SW 1271 (cell line): Measurements from ENCODE around the gene PRRC2C.
"Not testable (repeated sequence)": the region's sequence is repeated elsewhere in the genome, so short reads cannot be mapped to it uniquely, and the experiment has no call there.

Source experiments
- DNase-seq, 2 experiments: peaks; one replicate each; lab custom pipeline; 2025; lab: John Stamatoyannopoulos, UW

The PRRC2C gene

DNA sequence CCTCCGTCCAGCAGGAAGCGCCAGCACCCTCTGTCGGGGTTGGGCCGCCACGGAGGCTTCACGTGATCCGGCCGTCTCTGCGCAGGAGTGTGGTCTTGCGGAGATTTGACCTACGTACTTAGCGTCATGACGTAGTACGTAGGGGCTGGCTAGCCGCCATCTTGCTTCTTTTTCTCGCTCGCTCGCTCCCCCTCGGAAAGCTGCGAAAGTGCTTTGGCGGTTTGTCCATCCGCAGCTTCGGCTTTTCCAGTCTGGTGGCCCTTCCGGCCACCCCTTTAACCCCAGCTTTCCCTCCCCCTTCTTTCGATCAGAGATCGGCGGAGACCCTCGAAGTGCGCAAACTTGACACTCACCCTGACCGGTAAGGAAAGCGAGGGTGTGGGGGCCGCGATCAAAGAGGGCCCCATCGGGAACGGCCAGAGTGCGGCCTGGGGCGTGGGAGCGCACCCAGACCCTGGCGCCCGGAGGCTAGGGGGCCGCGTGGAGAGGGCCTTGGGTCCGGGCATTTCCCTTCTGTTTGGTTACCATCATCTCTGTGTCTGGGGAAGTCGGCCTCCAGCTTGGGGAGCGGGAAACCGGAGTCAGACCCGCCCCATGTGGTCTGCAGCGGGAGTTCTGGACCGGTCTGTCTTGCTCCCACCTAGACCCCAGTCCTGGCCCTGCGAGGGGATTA lies at the start of gene PRRC2C:
Gene PRRC2C (plus strand): TSS at position 156 of the 673 bp plus-strand sequence. CDS start 26,559 bp downstream, outside the sequence.
- DNase-seq, result peak; percentile 83 to 90

DNA sequence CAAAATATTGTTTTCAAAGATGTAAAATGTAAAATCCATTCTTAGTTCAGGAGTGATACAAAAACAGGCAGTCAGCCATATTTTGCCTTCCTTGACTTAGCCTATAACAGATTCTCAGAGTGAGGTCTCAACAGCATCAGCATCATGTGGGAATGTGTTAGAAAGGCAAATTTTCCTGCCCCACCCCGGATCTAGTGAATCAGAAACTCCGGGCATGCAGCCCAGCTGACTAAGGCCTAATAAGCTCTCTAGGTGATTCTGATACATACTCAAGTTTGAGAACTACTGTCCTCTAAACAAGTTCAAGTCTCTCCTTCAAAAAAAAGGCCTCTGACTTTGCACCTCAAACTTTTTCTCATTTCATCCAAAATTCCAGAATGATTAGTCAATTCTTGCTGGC lies 46.9 kb upstream of the PRRC2C start:
- DNase-seq, result peak; percentile 60 to 89

DNA sequence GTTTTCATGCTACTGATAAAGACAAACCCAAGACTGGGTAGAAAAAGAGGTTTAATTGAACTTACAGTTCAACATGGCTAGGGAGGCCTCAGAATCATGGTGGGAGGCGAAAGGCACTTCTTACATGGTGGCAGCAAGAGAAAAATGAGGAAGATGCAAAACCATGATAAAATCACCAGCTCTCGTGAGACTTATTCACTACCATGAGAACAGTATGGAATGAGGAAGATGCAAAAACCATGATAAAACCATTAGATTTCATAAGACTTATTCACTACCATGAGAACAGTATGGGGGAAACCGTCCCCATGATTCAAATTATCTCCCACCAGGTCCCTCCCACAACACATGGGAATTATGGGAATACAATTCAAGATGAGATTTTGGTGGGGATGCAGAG lies 45.1 kb upstream of the PRRC2C start:
- DNase-seq, result not testable (repeated sequence)

DNA sequence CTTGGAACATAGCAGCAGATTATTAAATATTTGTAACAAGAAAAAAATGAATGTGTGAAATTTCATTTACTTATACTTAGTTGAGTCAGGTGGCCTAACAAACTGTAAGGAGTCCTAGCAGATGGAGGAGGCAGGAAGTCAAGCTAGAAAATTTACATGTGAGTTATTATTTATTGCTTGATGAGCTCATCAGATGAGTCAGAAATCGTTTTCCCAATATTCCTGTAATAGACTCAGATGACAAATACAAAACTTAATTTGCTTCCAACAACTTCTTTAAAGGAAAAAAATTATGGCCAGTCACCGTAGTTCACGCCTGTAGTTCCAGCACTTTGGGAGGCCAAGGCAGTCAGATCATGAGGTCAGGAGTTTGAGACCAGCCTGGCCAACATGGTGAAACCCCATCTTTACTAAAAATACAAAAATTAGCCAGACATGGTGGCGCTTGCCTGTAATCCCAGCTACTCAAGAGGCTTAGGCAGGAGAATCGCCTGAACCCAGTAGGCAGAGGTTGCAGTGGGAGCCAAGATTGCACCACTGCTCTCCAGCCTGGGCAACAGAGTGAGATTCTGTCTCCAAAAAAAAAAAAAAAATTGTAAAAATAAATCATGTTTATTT lies 43.9 kb upstream of the PRRC2C start:
- peak in 1 of 2 experiments; percentile 36 for DNase-seq

DNA sequence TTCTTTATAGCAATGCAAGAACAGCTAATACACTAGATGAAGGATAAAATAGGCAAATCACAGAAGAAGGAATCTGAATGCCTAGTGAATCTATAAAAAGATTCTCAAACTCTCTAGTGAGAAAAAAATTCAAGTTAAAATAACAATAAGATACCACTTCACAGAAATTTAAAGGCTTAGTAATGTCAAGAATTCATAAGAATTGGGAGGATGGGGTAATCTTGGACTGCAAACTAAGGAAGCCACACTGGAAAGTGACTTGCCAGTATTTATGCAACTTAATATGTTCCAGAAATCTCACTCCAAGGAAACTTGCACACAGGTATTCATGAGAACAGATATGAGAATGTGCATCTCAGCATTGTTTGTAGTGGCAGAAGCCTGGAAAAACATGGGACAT lies 38.9 kb upstream of the PRRC2C start:
- no peak for DNase-seq

DNA sequence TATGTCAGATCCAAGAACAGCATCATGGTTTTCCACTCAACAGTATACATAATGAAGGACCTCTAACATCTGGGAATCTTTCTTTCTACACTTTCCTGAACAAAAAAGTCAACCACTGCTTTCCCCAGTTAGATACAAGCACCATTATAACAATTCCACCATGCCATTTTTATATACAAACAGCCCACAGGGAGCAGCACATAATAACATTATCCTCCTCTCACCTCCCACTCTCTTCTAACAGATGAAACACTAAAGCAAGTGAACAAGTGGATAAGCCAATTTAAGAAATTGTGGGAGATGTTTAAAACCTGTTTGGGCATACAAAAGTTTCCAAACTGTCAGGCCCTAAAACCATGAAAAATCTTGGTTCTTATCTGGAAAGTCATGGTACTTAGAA lies 29.4 kb upstream of the PRRC2C start:
- DNase-seq, result no peak

DNA sequence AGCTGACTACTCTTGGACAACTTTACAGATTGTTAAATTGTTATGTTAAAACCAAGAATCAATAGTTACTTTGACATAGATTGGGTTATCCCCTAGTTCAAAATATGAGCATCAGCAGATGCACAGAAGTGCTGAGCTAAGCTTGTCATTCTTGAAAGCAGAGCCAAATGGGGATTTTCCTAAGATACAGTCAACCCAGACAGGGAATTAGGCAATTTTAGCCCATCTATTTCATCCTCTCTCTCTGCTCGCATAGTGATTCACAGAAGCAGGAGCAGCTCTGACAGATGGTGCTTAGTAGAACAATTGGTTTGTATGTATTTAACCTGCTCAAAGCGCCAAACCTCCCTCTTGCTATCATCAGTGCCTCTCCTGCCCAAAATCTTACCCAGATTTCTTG lies 27.9 kb upstream of the PRRC2C start:
- DNase-seq, result no peak

DNA sequence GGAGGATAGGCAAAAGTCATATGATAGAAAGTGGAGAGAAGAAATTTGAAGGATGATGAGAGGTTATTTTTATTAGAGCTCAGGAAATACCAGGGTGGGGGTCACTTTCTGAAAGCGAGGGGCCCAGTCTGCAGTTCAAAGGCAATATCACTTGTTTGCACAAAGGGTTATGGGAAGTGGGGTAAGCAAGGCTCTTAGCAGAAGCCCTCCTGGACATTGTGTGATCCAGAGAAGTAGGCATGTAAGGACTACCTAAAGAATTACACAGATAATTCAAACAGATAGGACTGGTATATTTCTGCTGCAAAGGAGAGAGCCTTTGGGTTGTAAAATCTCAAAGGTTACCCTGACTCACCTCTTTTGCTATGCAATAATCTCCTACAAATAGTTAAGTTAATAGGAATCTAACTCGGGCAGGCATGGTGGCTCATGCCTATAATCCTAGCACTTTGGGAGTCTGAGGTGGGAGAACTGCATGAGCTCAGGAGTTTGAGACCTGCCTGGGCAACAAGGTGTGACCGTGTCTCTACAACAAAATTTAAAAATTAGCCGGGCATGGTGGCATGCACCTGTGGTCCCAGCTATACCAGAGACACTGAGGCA lies 25.2 kb upstream of the PRRC2C start:
- no peak for DNase-seq

DNA sequence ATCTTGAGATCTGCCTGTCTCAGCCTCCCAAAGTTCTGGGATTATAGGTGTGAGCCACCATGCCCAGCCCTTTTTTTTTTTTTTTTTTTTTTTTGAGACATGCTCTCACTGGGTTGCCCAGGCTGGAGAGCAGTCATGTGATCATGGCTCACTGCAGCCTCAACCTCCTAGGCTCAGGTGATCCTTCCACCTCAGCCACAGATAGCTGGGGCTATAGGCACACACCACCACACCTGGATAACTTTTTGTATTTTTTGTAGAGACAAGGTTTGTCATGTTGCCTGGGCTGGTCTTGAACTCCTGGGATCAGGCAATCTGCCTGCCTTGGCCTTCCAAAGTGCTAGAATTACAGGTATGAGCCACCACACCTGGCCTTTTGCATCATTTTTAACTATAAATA lies 17.7 kb upstream of the PRRC2C start:
- DNase-seq, result no peak

DNA sequence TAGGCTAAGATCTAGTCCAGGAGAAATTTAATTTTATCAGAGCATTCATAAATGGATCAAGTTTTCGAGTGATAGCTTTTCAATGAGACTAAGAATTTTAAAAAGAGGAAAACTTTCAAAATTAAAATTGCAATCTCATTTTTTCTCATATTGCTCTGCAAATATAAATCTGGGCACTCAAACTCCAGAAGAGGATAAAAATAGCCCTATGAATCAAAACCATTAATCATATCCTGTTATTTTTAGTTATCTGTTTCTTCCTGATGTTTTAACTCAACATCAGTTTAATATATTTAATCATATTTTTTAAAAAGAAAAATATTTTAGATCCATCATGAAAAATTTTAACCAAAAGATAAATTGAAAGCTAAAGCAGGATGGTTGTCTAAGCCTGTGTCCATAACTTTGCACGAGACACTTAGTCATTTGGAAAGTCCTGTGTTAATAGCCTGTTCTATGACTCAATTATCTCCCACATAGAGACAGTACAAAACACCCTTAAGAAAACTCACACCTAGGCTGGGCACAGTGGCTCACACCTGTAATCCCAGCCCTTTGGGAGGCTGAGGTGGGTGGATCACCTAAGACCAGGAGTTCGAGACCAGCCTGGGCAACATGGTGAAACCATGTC lies 17.1 kb upstream of the PRRC2C start:
- no peak for DNase-seq

DNA sequence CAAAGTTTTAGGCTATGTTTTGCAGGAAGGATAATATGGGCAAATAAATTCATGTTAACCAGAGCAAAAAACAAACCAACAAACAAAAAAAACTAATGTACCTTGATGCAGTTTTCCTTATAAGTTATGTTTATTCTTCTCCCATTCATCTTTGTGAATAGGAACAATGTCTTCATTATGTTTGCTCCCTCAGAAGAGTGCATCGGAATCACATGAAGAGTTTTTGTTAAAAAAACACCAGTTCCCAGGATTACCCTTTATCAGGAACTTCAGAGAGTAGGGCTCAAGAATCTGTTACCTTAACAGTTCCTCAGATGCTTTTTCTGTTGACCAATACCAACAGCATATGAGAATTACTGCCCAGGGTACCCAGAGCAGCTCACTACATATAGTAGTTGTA lies 14.6 kb upstream of the PRRC2C start:
- DNase-seq, result no peak

DNA sequence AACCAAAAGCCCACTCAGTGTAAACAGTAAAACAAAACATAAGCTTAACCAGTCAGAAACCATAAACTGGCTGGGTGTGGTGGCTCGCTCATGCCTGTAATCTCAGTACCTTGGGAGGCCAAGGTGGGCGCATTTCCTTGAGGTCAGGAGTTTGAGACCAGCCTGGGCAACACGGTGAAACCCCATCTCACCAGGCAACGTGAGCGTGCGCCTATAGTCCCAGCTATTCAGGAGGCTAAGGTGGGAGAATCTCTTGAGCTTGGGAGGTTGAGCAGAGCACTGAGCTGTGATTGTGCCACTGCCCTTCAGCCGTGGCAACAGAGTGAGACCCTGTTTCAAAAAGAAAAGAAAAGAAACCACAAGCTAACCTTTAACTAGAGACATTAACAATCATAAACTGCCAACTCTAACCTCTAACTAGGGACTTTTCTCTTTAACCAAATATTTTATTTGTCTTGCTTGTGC lies 13.1 kb upstream of the PRRC2C start:
- DNase-seq, result no peak

DNA sequence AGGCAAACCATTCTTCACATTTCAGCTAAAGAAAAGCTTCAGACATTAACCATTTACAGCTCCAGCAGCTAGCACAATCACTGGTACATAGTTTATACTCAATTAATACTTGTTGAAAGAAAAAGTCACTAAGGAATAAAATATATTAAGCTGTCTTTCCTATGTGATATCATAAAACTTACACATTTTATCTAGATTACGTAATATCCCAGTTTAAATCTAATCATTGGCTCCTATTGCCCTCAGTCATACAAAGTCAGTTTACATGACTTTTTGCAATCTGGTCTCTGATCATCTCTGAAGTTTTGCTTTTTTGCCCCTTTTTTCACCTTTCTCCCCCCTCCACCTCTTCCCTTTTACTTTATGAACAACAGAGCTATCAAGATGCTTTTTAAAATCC lies 8.5 kb upstream of the PRRC2C start:
- no peak for DNase-seq

DNA sequence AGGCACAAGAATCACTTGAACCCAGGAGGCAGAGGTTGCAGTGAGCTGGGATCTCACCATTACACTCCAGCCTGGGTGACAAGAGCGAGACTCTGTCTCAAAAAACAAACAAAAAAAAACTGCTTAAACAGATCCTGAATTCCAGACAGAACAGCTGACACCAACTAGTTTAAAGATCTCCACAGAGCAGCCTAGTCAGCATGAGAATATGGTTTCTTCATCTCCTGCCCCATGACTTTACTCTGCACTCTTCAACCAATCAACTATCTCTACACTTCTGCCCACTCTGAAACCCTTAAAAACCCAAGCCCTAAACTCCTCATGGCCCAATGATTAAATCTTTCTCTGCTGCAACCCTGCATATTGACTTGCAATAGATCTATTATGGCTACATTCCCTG lies 7.5 kb upstream of the PRRC2C start:
- DNase-seq, result no peak

DNA sequence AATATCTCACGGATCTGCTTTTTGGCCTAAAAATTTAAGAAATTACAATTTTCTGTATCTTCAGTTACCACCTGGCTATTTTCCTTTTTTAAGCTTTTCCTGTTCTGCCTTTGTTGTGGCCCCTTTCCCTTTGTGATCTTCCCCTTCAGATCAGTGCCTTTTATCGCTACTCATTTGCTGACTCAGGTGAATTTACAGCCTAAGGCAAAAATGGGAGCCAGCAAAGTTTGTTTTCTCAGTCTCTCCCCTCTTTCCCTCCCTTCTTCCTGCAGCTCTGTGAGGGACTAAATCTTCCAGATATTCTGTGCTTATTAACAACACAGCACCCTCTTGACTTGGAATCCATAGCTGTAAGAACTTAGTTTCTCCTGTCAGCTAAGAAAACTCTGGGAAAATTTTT lies 5.3 kb upstream of the PRRC2C start:
- no peak for DNase-seq

DNA sequence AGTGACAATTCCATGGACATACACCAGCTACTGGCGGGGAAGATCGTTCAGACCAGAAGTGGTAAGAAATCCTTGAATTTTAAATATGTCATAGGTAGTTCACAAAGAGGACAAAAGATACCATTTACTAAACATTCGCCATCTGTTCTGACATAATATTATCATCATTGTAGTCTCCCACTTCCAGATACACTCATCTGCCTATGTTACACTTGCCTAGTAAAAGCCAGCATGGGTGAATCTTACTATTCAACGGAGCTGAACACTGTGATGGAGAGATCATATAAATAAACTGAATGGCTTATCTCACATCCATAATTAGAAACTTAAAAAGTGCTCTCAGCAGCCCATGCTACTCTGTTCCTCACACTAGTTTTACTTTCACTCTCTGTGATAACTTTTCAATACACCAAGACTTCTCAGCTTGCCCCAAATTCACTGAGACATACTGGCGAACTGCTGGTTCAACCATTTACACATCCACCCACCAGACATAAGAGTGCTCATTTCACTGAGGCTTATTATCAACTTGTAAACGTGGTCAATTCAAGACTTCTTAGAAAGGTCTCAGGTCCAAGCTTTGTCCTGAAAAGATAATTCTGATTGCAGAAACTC lies 463 bp upstream of the PRRC2C start:
- no peak for DNase-seq

DNA sequence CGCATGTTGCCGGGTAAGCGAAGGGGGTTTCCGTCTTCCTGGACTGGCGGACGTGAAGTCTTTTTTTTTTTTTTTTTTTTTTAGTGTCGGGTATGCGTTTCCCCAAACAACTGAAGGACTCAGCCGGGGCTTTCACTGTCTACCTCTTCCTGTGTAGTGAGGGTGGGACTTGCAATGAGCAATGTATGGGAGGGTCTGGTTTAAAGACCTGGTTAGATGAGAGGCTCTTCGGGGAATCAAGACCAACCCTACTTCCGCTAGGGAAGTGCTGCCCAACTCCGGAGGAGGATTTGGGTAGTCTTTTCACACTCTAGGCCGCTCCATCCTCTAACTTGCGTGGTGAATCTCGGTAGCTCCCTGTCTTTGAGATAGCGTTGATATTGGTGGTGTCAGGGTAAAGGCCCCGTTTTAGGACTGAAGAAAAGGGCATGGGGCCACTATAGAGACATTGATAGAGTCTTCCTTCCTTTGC lies 754 bp downstream of the PRRC2C start:
- DNase-seq, result peak; percentile 8 to 41

DNA sequence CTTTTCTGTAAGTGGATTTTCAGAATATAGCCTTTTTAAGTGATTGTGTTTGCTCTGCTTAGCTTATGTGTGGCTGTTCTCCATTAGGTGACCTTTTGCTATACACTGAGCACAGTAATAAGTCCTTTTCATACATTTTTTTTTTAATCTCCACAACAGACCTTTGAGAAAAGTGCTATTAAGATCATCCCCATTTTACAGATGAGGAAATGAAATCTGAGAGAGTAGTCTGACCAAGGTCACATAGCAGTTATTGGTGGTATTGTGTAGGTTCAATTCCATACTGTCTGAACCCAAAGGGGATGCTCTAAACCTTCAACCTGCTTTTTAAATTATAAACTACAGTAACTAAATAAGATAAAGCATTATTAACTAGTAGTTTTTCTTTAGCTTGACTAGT lies 1.7 kb downstream of the PRRC2C start:
- DNase-seq, result no peak

DNA sequence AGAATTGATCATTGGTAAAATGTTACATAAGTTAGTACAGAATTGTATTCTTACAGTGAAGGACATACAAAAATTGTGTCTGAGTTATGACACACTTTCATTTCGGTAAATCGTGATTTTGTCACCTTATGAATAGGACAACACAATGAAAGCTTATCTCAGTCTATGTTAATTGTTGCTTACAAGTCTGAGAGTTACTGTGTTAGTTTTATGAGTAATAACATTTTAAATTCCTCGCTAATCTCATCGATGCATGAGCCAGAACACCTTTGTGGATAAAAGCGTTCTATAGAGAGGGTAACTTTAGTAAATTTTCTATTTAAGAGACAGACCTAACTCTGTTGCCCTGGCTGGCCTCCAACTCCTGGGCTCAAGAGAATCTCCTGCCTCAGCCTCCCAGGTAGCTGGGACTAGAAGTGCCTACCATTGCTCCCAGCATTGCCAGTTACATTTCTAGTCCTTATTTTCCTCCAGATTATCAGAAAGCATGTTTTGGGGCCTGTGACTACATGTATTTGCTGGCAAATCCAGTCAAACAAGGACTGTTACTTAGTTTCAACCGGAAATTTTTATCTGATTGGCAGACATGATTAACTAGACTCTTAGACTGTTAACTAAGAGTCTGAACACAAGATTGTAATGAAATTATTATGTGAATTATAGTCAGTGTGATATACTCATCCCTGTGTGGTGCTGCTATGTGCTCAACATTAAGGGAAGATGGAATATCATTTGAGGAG lies 3.0 kb downstream of the PRRC2C start:
- DNase-seq, result no peak

DNA sequence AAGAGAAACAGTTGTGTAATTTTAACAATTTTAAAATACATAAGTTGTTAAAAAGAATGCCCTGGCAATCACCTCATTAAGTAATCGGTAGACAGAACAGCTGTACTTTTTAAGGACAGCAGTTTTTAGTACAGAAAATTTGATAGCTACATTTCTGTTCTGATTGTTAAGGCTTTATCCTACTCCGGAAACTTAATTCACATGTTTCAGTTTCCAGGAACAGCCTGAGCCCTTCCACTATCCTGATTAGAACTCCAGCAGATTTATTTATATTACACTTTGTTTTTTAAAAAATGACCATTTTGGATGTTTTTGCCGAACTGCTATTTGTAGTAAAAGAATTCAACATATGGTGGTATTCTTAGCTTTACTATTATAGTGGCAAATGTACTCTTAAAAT lies 8.7 kb downstream of the PRRC2C start:
- DNase-seq, result no peak

DNA sequence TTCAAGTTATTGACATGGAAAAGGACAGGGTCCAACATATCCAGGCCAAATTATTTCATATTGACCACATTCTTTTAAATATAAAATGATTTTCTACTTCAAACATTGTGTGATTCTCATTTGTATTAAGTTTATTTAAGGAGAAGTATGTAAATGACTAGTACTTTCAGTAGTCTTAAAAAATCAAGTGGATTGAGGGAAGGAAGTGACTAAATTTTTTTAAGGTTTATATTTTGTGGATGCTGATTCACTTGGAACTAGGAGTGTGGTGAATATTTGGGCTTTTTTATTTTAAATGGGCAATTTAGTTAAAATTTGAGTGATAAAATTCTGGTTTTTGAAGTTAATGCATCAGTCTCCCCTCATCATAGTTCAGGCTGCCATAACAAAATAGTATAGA lies 10.1 kb downstream of the PRRC2C start:
- DNase-seq, result no peak

DNA sequence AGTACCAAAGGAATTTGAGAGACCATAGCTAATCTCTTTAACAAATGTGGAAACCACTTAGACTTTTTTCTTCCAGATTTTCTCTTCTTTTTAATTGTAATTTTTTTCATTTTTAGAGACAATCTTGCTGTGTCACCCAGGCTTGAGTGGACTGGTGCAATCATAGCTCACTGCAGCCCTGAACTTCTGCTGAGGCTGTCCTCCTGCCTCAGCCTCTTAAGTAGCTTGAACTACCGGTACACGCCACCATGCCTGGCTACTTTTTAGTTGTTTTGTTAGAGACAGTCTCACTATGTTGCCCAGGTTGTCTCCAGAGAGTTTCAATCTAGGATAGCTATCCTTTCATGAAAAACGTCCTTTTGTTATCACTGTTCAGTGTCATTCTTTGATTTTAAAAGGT lies 15.0 kb downstream of the PRRC2C start:
- no peak for DNase-seq
